ENCODE results near the gene CELSR3. TPM values are rescaled to one million over a fixed set of nuclear protein-coding genes. Genes with fewer than 3 reads are reported as not detected.

CELSR3 gene
- total RNA-seq, 1 donor from 2014 or later = 0.20 TPM

DNA sequence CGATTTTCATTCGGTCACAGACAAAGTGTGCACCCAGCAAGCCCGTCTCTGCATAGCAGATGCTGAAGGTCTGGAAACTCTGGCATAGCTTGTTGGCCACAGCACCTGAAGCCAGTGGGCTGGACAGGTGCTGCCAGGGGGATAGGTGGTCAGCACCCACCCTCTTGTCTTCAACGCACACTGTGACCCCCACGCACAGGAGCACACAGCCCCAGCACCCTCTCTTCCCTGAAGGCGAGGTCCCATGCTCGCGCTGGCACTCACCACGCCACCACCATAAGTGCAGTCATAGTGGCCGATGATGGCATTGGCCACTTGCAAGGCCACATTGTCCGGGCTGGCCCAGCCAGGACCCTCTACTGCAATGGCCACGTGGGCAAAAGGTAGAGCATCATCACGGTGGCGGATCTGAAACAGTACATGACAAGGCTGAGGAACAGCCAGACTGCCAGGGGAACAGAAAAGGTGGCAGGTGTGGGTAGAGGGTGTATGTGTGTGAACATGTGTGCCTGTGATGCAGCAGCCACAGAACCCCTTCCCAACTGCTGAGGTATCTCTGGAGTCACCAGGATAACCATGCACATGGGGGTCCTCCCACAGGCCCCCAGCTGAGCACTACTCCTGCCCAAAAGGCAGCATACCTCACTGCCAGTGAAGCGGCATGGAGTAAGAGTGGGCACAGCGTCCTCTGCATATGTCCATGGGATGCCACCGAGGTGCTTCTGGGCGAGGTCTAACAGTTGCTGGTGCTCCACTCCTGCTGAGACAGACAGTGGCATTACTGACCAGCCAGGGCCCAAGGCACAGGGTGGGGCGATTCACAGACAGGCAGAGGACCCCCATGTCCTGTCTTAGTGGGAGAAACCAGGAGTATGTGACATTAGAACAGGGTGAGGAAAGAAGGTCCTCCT lies 61.7 kb downstream of the CELSR3 start:
- DNase-seq (ENCODE audit: low read depth, low spot score) = no peak

DNA sequence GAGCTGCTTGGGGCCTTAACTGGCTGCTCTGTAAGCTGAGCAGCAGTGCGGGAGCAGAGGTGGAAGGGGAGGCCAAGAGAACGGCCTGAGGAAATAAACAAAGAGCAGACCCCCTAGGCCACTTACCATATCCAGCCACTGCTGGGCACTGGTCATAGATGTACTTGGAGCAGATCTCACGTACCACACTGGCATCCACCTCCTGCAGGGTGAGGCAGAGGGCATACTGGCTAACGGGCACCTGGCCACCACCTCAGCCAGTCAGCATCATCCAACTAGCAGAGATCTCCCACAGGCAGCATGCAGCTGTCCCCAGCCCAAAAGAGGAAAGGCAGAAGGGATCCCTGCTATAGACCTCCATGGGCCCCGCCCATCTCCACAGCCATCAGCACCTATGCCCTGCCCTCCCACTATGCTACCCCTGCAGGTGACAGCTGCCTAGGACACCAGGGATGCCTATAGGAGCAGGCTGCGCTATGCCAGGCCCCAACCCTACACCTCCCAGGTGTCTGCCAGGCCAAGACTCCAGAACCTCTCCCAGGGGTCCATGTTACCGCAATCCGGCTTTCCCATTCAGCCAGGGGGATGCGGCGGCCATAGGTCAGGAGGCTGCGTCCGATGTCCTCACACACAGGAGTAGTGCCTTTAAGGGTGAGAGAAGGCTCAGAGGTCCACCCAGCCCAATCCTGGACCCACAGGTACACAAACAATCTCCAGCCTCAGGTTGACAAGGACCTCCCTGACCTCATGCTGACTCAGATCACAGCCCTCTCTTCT lies 63.0 kb downstream of the CELSR3 start:
- DNase-seq (ENCODE audit: low read depth, low spot score) = no peak

DNA sequence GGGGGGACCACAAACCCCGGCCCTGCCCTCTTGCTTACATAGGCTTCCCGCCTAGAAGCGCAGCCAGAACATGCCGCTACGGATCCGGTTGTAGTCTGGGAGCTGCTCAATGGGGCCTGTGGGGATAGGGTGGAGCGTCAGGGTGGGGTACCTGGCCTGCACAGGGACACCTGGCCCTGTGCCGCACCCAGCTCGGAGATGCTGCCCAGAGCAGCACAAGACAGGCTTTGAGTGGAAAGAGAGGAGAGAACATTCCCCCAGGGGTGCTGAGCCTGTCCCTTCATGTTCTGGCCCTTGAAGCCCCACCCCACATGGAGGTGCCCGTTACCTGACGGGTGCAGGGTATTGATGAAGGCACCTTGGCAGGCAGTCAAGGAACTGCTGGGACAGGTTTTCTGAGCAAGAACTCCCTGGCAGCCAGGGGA lies 63.6 kb downstream of the CELSR3 start:
- no peak for DNase-seq (ENCODE audit: low read depth, low spot score)

DNA sequence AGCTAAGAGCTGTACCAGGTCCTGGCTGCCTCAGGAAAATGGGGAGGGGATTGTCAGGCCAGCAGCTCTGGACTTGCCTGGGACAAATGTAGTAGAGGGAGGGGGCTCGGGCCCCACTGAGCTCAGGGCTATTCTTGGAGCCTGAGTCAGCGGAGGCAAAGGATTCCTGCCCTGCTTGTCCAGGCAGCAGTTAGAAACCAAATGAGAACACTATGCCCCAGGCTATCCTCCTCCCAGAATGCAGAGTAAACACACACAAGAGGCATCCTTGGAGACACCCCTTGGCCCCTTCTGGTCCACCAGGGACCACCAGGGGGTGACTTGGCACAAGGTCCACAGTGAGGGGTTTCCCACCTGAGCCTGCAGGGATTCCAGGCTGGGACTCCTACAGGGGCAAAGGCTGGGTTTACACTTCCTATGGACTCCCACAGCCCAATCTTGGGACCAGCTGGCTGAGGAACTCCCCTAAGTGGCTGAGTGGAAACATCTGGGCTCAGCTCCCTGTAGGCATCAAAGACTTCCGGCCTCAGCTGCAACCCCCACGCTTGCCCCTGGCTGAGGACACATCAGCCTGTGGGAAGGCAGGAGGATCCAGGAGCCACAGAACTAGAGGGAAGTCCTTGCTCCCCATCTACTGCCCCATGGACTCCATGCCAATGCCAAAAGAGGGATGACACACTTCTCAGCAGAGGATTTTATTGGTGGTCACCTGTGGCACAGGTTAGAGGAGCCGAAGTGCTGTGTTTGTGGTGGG lies 64.2 kb downstream of the CELSR3 start:
- no peak for DNase-seq (ENCODE audit: low read depth, low spot score)

DNA sequence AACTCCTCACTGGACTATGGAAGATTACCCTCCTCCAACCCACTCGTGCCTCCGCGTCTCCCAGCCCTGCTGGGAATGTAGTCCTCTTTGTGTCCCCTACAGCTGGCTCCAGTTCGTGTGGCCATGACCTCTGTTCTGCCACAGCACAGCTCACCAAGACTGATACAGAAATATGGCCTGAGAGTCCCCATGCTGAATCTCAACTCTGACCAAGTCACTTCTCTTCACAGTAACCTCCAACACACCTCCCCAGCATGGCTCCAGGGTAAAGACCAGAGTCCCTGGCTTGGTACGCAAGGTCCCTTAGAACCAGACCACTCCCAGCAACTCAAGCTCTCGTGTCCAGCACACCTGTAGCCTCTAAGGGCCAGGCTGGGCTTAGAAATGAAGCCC lies 65.3 kb downstream of the CELSR3 start:
- DNase-seq (ENCODE audit: low read depth, low spot score) = no peak

DNA sequence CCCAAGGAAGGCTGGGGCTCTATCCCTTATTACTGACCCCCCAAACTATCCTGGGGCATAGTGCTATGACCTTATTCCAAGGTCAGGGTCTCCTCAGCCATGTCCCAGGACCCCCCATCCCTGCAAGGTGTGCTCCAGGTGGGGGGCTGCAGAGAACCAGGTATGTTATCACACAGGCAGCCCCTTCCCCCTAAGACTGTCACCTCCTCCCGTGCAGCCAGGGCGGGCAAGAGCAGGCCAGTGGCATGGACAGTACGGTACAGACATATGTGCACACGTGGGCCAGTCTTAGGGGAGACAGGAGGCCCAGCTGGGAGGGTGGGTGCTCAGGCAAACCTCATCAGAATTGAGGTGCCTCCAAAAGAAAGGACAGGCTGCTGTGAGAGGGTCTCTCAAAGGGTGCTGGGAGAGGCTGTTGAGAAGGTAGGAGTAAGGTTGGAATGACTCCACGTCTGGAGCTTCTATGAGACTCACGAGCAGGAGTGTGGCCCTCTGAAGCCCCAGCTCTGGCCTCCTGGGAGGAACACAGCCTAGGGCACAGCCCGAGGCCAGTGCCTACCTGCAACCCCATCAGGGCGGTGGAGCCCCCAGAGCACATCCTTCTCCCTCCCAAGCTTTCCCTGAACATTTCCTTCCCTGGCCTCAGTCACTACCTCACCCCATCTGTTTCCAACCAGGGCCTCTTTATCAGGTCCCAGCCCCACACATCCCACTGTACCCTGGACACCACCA lies 65.8 kb downstream of the CELSR3 start:
- no peak for DNase-seq (ENCODE audit: low read depth, low spot score)

DNA sequence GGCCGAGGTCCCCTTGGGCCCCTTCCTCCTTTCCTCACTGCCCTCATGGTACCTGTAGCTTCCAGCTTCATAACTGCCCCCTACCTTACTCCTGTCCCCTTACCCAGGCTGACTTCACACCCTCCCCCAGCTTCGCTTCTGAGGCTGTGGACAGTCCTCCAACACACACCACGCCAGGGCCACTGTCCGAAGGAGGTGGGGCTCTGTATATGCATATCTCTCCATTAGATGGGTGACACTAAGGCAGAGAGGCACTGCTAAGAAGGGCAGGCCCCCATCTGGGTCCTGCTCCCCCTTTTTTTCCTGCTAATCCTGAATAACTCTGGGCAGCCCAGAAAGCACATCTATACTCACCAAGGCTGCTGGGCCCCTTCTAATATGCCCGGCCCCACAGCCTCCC lies 66.5 kb downstream of the CELSR3 start:
- DNase-seq (ENCODE audit: low read depth, low spot score) = no peak

DNA sequence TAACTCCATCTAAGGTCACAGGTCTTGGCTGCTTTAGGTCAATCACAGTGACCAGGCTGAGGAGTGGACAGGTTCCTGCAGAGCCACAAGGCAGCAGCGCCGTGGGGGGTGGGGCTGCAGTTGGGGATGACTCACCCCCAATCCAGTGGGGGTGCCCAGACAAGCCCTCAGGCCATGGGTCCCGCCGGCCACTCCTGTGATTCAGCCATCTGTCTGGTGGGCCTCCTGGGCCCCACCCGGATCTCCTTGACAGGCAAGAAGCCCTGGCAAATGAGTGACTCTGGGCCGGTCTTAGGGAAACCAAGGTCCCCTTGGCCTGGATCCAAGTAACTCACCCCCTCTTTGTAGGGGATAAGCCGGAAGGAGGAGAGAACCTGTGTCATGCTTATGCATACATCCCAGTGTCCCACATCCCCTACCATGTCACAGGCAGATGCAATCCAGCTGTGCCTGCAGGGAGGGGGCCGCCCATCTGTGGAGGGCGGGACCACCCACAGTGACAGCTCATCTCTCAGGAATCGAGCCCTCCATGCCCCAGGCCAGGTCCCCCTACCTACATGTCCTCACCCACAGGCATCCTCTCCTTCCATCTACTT lies 67.1 kb downstream of the CELSR3 start:
- no peak for DNase-seq (ENCODE audit: low read depth, low spot score)

DNA sequence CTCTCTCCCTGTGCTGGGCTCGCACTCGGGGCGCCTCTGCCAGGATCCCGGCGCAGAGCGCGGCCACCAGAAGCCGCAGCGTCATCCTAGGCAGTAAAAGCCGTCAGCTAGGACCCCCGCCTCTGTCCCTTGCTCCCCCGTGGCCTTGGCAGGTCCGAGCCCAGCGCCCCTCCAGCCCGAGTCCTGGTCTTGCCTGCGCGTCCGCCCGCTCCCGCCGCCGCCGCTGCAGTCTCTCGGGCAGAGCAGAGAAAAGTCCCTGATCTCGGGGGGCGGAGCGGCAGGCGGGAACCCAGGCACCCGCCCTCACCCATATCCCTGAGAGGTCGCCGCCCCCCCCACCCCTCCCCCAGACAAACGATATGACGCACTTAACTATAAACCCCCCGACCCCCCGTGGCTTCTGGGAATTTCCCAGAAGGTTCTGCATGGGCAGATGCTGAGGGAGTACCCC lies 67.6 kb downstream of the CELSR3 start, which contains the start of gene COL7A1:
COL7A1 (minus strand) TSS at position 255 of the 451 bp plus-strand sequence; CDS start at position 85, 170 bp downstream.
- DNase-seq (ENCODE audit: low read depth, low spot score) = no peak

DNA sequence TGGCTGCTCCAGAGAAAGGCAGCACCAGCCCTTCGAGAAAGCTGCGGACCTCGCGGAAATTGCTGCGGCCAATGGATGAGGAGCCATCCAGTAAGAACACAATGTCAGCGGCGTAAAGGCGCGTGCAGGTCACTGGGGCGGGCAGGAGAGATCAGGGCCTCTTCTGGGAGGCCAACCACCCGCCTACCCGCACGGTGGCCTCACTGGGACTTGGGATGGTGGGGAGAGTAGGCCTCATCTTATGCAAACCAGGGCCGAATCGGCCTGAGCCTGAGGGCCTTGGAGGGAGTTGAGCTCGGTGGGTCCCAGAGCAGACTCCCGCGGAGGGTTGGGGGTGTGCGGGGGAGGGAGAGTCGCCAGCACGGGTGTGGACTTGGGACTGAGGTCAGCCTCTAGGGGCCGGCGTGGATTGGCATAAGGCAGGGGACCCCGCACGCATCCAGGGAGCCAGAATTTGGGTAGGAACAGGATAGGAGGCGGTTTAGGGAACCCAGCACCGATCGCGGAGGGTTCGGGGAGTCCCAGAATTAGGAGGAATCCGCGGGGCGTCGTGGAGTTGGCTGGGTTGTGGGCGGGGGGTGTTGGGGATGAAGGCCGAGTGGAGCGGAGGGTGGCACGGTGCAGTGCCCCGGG lies 68.2 kb downstream of the CELSR3 start:
- no peak for DNase-seq (ENCODE audit: low read depth, low spot score)

DNA sequence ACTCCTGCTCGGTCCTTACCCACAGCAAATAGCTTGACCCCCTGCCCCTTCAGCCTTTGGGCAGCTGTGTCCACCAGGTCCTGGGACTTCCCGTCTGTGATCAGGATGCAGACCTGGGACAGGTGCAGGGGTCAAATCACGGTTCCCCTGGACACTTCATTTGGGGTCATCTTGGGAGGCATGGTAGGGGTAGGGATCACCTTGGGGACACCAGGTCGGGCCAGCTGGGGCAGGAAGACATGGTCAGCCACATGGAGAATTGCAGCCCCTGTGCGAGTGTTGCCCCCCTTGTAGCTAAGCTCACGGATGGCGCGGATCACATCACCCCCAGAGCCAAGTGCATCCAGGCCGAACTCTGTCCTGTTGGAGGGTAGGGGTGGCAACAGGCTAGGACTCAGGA lies 69.3 kb downstream of the CELSR3 start:
- DNase-seq (ENCODE audit: low read depth, low spot score) = no peak

DNA sequence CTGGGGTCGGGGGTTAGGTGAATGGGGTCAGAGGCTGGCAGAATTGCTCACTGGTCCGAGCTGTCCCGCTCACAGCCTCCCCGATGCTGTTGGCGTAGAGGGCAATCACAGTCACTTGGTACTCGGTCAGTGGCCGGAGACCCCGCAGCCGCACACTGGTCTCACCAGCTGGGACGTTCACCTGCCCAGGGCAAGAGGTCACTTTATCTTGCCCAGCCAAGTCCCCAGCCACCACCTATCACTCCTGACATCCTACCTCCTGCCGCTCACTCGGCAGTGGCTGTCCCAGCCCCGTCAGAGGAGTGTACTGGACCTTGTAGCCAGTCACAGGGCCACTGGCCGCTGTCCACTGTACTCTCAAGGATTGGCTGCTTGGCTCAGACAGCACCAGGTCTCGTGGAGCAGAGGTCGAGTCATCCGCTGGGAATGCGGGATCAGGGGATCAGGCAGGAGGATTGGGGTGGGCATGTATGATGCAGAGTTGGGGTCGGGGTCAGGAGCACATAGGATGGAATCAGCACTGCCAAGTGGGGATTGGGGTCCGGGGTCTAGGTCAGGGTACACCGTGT lies 70.1 kb downstream of the CELSR3 start:
- no peak for DNase-seq (ENCODE audit: low read depth, low spot score)

DNA sequence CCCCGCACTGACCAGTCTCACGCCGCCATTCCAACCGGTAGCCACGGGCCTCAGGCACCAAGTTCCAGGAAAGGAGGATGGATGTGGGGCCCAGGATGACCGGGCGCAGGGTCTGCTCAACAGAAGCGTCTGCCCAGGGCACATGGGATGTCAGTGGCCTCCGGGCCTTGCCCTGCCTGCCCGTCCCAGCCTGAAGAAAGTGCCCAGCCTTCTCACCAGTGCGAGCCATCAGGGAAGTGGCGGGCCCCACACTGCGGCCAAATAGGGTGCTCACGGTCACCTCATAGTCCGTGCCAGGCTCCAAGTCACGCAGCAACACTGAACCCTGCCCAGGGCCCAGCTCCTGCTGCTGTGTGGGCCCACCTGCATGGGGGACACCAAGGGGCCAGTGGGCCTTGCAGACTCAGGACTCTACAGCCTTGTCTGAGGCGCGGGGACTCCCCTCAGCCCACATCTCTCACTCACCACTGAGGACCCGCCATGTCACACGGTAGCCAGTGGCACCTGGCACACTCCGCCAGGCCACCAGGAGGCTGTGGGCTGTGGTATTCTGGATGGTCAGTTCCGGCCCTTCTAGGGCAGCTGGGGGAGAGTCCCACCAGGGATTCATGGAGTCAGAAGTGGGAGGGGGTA lies 70.7 kb downstream of the CELSR3 start:
- DNase-seq (ENCODE audit: low read depth, low spot score) = no peak

DNA sequence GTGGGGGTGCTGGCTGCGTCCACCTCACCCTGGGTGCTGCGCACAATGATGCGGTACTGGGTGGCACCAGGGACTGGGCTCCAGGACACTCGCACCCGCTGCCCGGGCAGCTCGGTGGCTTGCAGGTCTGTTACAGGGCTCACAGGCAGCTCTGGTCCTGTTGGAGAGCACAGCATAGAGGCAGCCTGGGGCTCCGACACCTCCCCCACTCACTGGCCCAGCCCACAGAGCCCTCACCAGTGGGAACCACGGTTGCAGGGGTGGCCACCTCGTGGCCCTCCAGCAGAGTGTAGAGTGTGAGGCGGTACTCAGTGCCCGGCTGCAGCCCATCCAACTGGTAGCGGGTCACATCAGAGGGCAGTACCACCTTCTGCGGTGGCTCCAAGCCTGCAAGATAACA lies 71.2 kb downstream of the CELSR3 start:
- DNase-seq (ENCODE audit: low read depth, low spot score) = no peak

DNA sequence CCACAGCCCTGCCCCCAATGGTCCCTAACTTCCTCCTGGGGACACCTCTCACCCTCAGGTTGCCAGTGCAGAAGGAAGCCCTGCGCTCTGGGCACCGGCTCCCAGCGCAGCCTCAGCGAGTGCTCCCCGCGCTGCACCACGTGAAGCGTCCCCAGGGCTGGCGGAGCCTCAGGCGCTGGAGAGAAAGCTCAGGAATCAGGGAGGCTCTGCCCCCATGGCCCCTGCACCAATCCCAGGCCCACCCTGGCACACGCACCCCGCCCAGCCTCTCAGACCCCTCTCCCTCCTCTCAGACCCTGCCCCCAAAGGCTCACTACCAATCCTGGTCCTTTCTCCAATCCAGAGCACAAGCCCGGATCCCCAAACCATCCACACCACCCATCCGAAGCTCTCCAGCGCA lies 74.5 kb downstream of the CELSR3 start:
- no peak for DNase-seq (ENCODE audit: low read depth, low spot score)

DNA sequence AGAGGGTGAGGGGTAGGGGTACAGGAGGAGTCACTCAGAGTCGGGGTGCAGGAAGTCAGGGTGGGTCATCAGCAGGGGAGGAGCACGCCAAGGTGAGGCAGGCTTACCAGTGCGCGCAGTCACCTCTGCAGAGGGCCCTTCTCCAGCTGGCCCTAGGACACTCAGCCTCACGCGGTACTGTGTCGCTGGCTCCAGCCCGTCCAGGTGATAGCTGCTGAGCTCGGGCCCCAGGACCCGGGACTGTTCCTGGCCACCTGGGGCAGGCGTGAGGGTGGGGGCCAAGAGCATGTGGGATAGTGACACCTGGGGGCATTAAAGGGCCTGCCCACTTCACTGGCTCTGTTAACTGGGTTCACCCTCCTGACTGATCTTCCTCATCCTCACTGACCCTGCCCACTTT lies 75.0 kb downstream of the CELSR3 start:
- no peak for DNase-seq (ENCODE audit: low read depth, low spot score)

Data from pulmonary artery endothelial cell (primary cell).